Measurements from ENCODE around the gene SETD1A. TPM values are rescaled to one million over a fixed set of nuclear protein-coding genes. Genes with fewer than 3 reads are reported as not detected.

The SETD1A gene
- total and polyA plus RNA-seq, 9 of the 15 experiments (the other 6 are each of a cell fraction or from before 2014, with no cell fraction given): 0.08 to 36.0 (median 4.2) TPM

GRCh38 chr16:30941600-30942425, 15.7 kb upstream of the SETD1A start (continued):
- TF ChIP-seq, protein P1, sequence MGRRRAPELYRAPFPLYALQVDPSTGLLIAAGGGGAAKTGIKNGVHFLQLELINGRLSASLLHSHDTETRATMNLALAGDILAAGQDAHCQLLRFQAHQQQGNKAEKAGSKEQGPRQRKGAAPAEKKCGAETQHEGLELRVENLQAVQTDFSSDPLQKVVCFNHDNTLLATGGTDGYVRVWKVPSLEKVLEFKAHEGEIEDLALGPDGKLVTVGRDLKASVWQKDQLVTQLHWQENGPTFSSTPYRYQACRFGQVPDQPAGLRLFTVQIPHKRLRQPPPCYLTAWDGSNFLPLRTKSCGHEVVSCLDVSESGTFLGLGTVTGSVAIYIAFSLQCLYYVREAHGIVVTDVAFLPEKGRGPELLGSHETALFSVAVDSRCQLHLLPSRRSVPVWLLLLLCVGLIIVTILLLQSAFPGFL (CRISPR knock-in tag; IDR thresholded peaks at IDR 0.05): no peak
- TF ChIP-seq ZNF780A (CRISPR knock-in tag; IDR thresholded peaks at IDR 0.05) (no peak), ZNF384 (IDR thresholded peaks at IDR 0.05; ENCODE audit: low read depth, low read length) (0 out of 2 replicates have a peak, but pooled peaks have one; percentile 20), GABPB1 (CRISPR knock-in tag; IDR thresholded peaks at IDR 0.05) (peak; percentile 75; the same call in 1 of the 2 replicates), SRSF9 (IDR thresholded peaks at IDR 0.05; ENCODE audit: borderline replicate concordance, low read depth, low read length) (no peak), ZBTB7A (IDR thresholded peaks at IDR 0.05; ENCODE audit: borderline replicate concordance, control insufficient read depth, low read depth, low read length) (no peak), LARP7 (IDR thresholded peaks at IDR 0.05) (no peak), HLTF (IDR thresholded peaks at IDR 0.05) (no peak), MAFG (tag; conservative IDR thresholded peaks at IDR 0.05) (no peak), SRSF3 (IDR thresholded peaks at IDR 0.05; ENCODE audit: insufficient read depth, low read length) (no peak), MCM7 (IDR thresholded peaks at IDR 0.05) (no peak), KHSRP (IDR thresholded peaks at IDR 0.05) (no peak), POU5F1 (IDR thresholded peaks at IDR 0.05; ENCODE audit: borderline replicate concordance, low read depth, low read length, partially characterized antibody) (no peak), CBX8 (IDR thresholded peaks at IDR 0.05; ENCODE audit: borderline replicate concordance, extremely low read depth, low read depth, low read length, poor library complexity, severe bottlenecking) (no peak)
- TF ChIP-seq, protein P2, sequence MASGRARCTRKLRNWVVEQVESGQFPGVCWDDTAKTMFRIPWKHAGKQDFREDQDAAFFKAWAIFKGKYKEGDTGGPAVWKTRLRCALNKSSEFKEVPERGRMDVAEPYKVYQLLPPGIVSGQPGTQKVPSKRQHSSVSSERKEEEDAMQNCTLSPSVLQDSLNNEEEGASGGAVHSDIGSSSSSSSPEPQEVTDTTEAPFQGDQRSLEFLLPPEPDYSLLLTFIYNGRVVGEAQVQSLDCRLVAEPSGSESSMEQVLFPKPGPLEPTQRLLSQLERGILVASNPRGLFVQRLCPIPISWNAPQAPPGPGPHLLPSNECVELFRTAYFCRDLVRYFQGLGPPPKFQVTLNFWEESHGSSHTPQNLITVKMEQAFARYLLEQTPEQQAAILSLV (tag; IDR thresholded peaks at IDR 0.05): no peak
- TF ChIP-seq, protein P3, sequence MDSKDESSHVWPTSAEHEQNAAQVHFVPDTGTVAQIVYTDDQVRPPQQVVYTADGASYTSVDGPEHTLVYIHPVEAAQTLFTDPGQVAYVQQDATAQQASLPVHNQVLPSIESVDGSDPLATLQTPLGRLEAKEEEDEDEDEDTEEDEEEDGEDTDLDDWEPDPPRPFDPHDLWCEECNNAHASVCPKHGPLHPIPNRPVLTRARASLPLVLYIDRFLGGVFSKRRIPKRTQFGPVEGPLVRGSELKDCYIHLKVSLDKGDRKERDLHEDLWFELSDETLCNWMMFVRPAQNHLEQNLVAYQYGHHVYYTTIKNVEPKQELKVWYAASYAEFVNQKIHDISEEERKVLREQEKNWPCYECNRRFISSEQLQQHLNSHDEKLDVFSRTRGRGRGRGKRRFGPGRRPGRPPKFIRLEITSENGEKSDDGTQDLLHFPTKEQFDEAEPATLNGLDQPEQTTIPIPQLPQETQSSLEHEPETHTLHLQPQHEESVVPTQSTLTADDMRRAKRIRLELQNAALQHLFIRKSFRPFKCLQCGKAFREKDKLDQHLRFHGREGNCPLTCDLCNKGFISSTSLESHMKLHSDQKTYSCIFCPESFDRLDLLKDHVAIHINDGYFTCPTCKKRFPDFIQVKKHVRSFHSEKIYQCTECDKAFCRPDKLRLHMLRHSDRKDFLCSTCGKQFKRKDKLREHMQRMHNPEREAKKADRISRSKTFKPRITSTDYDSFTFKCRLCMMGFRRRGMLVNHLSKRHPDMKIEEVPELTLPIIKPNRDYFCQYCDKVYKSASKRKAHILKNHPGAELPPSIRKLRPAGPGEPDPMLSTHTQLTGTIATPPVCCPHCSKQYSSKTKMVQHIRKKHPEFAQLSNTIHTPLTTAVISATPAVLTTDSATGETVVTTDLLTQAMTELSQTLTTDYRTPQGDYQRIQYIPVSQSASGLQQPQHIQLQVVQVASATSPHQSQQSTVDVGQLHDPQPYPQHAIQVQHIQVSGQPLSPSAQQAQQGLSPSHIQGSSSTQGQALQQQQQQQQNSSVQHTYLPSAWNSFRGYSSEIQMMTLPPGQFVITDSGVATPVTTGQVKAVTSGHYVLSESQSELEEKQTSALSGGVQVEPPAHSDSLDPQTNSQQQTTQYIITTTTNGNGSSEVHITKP (IDR thresholded peaks at IDR 0.05; ENCODE audit: partially characterized antibody): no peak
- TF ChIP-seq, protein P4, sequence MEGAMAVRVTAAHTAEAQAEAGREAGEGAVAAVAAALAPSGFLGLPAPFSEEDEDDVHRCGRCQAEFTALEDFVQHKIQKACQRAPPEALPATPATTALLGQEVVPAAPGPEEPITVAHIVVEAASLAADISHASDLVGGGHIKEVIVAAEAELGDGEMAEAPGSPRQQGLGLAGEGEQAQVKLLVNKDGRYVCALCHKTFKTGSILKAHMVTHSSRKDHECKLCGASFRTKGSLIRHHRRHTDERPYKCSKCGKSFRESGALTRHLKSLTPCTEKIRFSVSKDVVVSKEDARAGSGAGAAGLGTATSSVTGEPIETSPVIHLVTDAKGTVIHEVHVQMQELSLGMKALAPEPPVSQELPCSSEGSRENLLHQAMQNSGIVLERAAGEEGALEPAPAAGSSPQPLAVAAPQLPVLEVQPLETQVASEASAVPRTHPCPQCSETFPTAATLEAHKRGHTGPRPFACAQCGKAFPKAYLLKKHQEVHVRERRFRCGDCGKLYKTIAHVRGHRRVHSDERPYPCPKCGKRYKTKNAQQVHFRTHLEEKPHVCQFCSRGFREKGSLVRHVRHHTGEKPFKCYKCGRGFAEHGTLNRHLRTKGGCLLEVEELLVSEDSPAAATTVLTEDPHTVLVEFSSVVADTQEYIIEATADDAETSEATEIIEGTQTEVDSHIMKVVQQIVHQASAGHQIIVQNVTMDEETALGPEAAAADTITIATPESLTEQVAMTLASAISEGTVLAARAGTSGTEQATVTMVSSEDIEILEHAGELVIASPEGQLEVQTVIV (CRISPR knock-in tag; IDR thresholded peaks at IDR 0.05; ENCODE audit: borderline replicate concordance): no peak
